Measurements from ENCODE around the gene KDM4B. TPM values are rescaled to one million over a fixed set of nuclear protein-coding genes. Genes with fewer than 3 reads are reported as not detected.

KDM4B gene
- total and polyA plus RNA-seq, 2 donors (not counting 1 experiment from before 2014, with no cell fraction given), result 6.4 to 14.4 TPM

DNA sequence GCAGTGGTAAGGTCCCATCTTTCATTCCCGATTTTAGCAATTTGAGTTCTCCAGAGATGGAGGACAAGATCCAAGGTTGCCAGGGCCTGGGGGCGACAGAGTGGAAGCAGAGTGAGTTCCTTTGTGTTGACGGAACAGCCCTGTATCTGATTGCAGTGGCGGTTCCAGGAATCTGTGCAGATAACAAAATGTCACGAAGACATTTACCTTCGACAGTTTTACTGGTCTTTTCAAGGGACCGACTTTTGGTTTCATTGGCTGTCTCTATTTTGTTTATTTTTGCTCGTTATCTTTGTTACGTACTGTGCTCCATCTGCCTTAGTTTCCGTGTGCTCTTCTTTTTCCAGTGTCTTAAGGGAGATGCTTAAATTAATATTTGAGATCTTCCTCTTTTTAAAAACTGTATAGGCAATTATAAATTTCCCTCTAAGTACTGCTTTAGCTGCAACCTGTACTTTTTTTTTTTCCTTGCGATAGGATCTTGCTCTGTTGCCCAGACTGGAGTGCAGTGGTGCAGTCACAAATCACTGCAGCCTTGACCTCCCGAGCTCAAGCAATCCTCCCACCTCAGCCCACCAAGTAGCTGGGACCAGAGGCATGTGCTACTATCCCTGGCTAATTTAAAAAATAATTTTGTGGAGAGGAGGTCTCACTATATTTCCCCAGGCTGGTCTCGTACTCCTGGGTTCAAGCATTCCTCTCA, 23.2 kb downstream of the KDM4B start:
- Histone ChIP-seq H4K20me1 (ENCODE audit: control insufficient read depth, extremely low read depth, insufficient read depth, low read length) (no peaks in the 10 kb centered on the region), H3K9ac (ENCODE audit: insufficient read depth, low read length) (no peak overlapping the region), H2AFZ (ENCODE audit: low read length) (no peak overlapping the region), H3K9me3 (ENCODE audit: control insufficient read depth, insufficient read depth, low read depth, low read length) (no peaks in the 10 kb centered on the region), H3K4me2 (ENCODE audit: extremely low read depth, insufficient read depth, low read length) (no peak overlapping the region), H3K27ac (ENCODE audit: insufficient read depth, low read length) (no peak overlapping the region), H3K4me3 (replicated peaks in 1 of 4; ENCODE audit: control extremely low read depth in 1 of 4, insufficient read depth in 1 of 4, low read depth in 3 of 4, low read length in 4 of 4) (no peak overlapping the region), H3K36me3 (ENCODE audit: control insufficient read depth, insufficient read depth, low read length) (no peaks in the 10 kb centered on the region), H3K27me3 (ENCODE audit: control insufficient read depth, insufficient read depth, low read length) (no peaks in the 10 kb centered on the region), H3K4me1 (ENCODE audit: control insufficient read depth, extremely low read depth, insufficient read depth, low read length) (peaks cover 16% of the 10 kb centered on the region), H3K79me2 (ENCODE audit: control insufficient read depth, insufficient read depth, low read length) (peaks cover 34% of the 10 kb centered on the region)
- no peak for TF ChIP-seq EZH2 (IDR thresholded peaks at IDR 0.05; ENCODE audit: low read length, missing control alignments)
- TF ChIP-seq, protein P1, sequence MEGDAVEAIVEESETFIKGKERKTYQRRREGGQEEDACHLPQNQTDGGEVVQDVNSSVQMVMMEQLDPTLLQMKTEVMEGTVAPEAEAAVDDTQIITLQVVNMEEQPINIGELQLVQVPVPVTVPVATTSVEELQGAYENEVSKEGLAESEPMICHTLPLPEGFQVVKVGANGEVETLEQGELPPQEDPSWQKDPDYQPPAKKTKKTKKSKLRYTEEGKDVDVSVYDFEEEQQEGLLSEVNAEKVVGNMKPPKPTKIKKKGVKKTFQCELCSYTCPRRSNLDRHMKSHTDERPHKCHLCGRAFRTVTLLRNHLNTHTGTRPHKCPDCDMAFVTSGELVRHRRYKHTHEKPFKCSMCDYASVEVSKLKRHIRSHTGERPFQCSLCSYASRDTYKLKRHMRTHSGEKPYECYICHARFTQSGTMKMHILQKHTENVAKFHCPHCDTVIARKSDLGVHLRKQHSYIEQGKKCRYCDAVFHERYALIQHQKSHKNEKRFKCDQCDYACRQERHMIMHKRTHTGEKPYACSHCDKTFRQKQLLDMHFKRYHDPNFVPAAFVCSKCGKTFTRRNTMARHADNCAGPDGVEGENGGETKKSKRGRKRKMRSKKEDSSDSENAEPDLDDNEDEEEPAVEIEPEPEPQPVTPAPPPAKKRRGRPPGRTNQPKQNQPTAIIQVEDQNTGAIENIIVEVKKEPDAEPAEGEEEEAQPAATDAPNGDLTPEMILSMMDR (conservative IDR thresholded peaks at IDR 0.05 in 1 of 2, IDR thresholded peaks at IDR 0.05 in 1 of 2; ENCODE audit: low read depth in 1 of 2, low read length in 2 of 2), result no peak
- DNase-seq (ENCODE audit: low read depth in 2 of 2), result no peak

DNA sequence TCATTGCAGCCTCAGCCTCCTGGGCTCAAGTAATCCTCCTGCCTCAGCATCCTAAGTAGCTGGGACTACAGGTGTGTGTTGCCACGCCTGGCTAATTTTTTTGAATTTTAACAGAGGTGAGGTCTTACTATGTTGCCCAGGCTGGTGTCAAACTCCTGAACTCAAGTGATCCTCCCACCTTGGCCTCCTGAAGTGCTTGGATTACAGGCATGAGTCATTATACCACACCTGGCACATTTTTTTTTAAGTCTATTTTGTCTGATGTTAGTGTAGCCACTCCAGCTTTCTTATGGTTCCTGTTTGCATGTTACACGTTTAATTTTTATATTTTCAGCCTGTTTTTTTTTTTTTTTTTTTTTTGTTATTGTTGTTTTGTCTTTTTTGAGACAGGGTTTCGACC, 24.8 kb downstream of the KDM4B start:
- no peak overlapping the region for H3K4me3 ChIP-seq (replicated peaks in 1 of 4; ENCODE audit: control extremely low read depth in 1 of 4, insufficient read depth in 1 of 4, low read depth in 3 of 4, low read length in 4 of 4)
- no peaks in the 10 kb centered on the region for H3K36me3 ChIP-seq (ENCODE audit: control insufficient read depth, insufficient read depth, low read length)
- H4K20me1 ChIP-seq (ENCODE audit: control insufficient read depth, extremely low read depth, insufficient read depth, low read length), result no peaks in the 10 kb centered on the region
- no peaks in the 10 kb centered on the region for H3K9me3 ChIP-seq (ENCODE audit: control insufficient read depth, insufficient read depth, low read depth, low read length)
- H3K27me3 ChIP-seq (ENCODE audit: control insufficient read depth, insufficient read depth, low read length), result no peaks in the 10 kb centered on the region
- no peak overlapping the region for H2AFZ ChIP-seq (ENCODE audit: low read length)
- no peak overlapping the region for H3K4me2 ChIP-seq (ENCODE audit: extremely low read depth, insufficient read depth, low read length)
- no peak overlapping the region for H3K27ac ChIP-seq (ENCODE audit: insufficient read depth, low read length)
- H3K9ac ChIP-seq (ENCODE audit: insufficient read depth, low read length), result no peak overlapping the region
- DNase-seq (ENCODE audit: low read depth in 2 of 2), result no peak
- peaks cover 4% of the 10 kb centered on the region for H3K4me1 ChIP-seq (ENCODE audit: control insufficient read depth, extremely low read depth, insufficient read depth, low read length)
- TF ChIP-seq, protein P1 (conservative IDR thresholded peaks at IDR 0.05 in 1 of 2, IDR thresholded peaks at IDR 0.05 in 1 of 2; ENCODE audit: low read depth in 1 of 2, low read length in 2 of 2), result no peak
- TF ChIP-seq EZH2 (IDR thresholded peaks at IDR 0.05; ENCODE audit: low read length, missing control alignments), result no peak
- H3K79me2 ChIP-seq (ENCODE audit: control insufficient read depth, insufficient read depth, low read length), result peaks cover 26% of the 10 kb centered on the region

DNA sequence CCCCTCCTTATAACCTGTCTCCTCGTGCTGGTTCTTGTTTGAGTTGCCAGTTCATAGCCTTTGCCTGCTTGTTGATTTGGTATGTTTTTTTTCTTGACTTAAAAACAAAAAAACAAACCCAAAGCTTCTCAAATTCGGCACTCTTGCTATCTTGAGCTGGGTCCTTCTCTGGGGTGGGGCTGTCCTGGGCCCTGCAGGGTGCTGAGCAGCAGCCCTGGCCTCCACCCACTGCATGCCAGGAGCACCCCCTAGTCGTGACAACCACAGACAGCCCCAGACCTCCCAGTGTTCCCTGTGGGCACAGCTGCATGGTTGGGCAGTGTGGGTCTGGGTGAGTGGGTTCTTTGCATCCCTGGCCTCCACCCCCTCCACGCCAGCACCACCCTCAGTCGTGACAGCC, 27.8 kb downstream of the KDM4B start:
- Histone ChIP-seq H3K79me2 (ENCODE audit: control insufficient read depth, insufficient read depth, low read length) (peaks cover 12% of the 10 kb centered on the region), H3K4me2 (ENCODE audit: extremely low read depth, insufficient read depth, low read length) (no peak overlapping the region), H3K4me1 (ENCODE audit: control insufficient read depth, extremely low read depth, insufficient read depth, low read length) (no peaks in the 10 kb centered on the region), H3K27me3 (ENCODE audit: control insufficient read depth, insufficient read depth, low read length) (no peaks in the 10 kb centered on the region), H2AFZ (ENCODE audit: low read length) (no peak overlapping the region), H4K20me1 (ENCODE audit: control insufficient read depth, extremely low read depth, insufficient read depth, low read length) (no peaks in the 10 kb centered on the region), H3K4me3 (replicated peaks in 1 of 4; ENCODE audit: control extremely low read depth in 1 of 4, insufficient read depth in 1 of 4, low read depth in 3 of 4, low read length in 4 of 4) (no peak overlapping the region), H3K9me3 (ENCODE audit: control insufficient read depth, insufficient read depth, low read depth, low read length) (no peaks in the 10 kb centered on the region), H3K9ac (ENCODE audit: insufficient read depth, low read length) (no peak overlapping the region), H3K27ac (ENCODE audit: insufficient read depth, low read length) (no peak overlapping the region), H3K36me3 (ENCODE audit: control insufficient read depth, insufficient read depth, low read length) (no peaks in the 10 kb centered on the region)
- DNase-seq (ENCODE audit: low read depth in 2 of 2), result no peak
- TF ChIP-seq EZH2 (IDR thresholded peaks at IDR 0.05; ENCODE audit: low read length, missing control alignments), result no peak
- TF ChIP-seq, protein P1 (conservative IDR thresholded peaks at IDR 0.05 in 1 of 2, IDR thresholded peaks at IDR 0.05 in 1 of 2; ENCODE audit: low read depth in 1 of 2, low read length in 2 of 2), result no peak
